Cortex of kidney (tissue), 1 donor: Measurements from ENCODE around the gene LRBA.
"Not testable (repeated sequence)": the region's sequence is repeated elsewhere in the genome, so short reads cannot be mapped to it uniquely, and the experiment has no call there.

Source experiments
- DNase-seq: peaks from one replicate; lab custom pipeline; 2025; lab: John Stamatoyannopoulos, UW

LRBA gene

DNA sequence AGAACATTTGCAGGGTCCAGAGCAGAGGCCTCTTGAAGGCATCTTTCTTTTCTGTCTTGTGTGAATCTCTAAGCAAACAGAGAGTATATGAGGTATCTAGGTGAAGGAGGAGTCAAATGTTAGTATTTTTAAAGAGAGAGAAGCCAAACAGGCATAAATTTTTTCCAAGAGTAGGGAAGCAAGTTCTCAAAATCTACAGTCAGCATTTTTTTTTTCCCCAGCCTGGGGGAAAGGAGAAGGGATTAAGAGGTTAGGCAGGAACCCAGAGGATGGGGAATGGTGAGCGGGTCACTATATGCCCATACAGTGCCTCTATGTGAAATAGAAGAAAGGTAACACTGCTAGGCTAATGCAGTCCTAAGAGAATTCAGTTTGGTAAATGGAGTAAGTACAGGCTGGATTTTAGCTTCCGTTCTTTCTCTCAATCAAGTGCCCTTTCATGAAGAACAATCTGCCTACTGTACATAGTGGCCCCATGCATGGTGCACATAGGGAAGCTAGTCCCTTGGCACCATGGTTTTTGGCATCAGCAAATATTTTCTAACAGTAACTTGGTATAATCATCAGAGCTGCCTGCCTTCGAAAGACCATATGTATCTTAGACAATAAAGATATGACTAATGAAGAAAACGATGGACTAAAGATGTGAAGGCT is 596.2 kb downstream of the LRBA start:
- no peak for DNase-seq

DNA sequence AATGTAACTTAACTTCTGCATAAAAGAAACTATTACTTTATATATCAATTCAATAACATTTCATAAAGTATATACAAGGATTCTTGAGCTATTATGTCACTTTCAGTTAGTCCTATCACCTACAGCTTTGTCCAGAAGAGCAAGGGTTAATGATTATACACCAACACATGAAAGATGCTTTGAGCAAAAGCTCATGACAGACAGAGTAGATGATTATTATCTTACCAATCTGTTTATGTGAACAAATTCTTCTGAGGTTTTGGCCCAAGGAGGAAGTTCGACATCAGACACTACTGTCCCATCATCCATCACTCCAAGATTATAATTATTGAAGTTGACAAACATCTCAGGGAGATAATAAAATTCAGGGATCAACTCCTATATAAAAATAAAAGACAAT is 599.9 kb downstream of the LRBA start:
- no peak for DNase-seq

DNA sequence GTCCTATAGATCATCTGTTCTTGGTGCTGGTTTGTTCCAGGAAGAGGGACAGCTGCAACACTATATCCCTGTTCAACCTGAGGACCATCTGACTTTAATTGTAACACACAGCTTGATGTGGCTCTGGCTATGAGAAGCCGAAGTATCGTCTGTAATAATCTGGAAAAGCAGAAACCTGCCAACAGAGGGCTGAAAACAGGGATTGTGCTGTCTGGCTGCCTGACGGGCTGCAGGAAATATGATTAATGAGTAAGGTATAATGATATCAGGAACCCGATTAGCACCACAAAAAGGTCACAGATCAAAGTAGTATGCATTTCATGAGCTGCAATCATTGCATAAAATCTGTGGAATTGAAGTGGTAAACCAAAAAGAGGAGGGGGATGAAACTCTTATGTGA is 603.6 kb downstream of the LRBA start:
- no peak for DNase-seq

DNA sequence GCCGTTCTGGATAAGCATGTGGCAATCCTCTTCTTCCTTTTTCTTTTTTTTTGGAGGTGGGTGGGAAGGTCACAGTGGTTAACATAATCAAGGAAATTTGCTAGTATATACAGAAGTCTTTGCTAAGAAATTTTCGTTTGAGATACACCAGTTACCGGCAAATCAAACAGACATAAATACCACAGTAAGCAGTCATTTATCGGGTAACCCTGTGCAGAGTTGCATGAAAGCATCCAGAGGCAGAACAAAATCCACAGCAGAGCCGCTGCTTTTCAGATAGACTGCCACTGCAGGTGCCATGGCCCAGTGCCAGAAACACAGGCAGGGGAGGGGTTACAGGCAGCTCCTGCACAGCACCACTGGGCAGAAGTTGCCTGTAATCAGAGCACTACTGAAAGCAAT is 612.2 kb downstream of the LRBA start:
- DNase-seq: no peak

DNA sequence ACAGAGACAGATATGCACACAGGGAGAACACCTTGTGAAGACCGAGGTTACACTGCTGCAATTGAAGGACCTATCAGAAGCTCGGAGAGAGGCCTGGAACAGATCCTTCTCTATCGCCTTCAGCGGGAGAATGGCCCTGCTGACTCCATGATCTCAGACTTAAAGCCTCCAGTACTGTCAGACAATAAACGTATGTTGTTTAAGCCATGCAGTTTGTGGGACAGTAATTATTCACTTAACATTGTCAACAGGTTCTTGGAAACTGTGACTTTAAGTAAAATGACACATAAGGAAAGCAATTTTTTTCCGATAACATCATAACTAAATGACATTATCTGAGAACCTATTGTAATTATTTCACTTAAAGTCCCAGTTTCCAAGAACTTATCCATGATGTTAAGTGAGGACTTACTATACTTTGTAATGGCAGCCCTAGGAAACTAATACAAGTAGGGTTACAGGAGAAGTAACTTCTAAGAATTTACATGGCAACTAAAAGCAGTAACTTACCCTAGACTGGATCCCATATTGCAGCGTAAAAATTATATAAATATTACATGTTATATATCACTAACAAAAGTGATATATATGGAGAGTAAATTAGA is 613.9 kb downstream of the LRBA start:
- no peak for DNase-seq

DNA sequence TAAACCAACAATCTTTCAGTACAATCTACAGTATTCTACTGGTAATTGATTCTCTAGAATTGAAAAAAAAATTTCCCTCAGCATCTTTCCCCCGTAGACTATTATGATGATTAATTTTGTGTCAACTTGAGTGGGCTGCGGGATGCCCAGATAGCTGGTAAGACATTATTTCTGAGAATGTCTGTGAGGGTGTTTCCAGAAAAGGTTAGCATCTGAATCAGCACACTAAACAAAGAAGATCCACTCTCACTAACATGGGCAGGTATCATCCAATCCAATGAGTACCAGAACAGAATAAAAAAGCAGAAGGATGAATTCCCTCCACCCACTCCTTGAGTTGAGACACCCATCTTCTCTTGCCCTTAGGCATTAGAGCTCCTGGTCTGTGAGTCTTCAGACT is 619.2 kb downstream of the LRBA start:
- no peak for DNase-seq

GRCh38 chr4:150394046-150394445 is 621.0 kb downstream of the LRBA start:
- no peak for DNase-seq

DNA sequence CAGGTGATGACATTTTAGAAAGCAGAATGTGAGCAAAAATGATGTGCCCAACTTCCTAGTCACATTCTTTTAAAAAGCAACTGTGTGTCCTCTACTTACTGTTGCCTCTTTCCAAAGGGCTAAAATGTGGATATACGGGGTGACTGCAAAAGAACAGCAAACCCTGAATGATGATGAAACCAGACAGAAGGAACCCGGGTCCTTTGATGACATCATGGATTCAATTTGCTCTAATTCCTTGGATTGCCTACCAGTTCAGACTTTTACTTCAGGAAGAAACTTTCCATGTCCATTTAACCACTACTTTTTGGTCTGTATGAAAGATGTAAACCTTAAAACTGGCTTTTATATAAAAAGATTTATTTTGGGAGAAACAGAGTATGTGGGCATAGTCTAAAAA is 624.0 kb downstream of the LRBA start:
- DNase-seq: no peak

GRCh38 chr4:150390531-150390910 is 624.6 kb downstream of the LRBA start:
- no peak for DNase-seq

DNA sequence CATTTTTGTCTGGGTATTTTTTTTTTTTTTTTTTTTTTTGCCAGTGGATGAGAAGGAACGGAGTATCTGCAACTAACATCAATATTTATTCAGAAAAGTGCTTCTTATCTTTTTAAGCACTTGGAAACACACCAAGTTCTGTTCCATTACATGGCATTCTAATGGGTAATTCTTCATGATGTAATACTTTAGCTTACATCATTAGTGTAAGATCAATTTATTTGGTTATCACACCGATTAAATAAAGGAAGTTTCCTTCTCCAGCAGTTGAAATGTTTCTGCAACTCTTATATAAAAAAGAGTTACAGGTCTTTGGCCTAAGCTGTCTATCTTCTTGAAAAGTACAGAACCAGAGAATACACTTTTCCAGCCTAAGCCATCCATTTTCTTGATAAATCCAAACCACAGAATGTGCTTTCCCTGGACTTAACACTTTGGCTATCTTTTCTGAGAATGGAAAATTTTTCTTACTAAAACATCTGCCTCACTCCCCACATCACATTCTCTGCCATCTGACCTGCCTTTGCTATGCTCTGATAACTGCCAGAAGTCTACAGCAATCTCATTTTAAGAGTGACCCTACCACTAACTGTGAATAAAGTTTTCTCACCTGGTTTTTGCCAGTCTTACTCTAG is 625.1 kb downstream of the LRBA start:
- no peak for DNase-seq

- DNase-seq: no peak
Observed at GRCh38 chr4:150387981-150388380, 627.1 kb downstream of the LRBA start.

DNA sequence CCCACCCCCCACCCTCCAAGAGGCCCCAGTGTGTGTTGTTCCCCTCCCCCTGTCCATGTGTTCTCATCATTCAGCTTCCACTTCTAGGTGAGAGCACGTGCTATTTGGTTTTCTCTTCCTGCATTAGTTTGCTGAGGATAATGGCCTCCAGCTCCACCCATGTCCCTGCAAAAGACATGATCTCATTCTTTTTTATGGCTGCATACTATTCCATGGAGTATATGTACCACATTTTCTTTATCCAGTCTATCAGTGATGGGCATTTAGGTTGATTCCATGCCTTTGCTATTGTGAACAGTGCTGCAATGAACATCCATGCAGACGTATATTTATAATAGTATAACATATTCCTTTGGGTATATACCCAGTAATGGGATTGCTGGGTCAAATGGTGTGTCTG is 628.7 kb downstream of the LRBA start:
- not testable (repeated sequence) for DNase-seq

DNA sequence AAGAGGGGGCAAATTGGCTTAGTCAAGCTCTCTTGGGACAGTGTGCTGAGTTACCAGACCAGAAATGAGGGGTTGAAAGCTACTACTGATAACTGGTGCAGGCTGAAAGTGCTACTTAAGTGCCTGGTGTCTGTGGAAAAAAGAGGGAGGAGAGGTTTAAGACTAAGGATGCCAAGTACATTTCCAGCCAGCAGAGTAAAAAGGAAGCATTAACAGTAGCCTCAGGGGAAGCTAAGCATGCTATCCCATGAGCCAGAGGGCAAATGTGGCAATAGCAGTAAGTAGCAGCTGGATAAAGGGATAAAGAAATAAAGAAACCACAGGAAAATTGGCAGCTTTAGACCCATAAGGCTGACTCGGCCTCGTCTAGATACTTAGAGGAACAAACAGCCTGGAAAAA is 629.5 kb downstream of the LRBA start:
- no peak for DNase-seq

DNA sequence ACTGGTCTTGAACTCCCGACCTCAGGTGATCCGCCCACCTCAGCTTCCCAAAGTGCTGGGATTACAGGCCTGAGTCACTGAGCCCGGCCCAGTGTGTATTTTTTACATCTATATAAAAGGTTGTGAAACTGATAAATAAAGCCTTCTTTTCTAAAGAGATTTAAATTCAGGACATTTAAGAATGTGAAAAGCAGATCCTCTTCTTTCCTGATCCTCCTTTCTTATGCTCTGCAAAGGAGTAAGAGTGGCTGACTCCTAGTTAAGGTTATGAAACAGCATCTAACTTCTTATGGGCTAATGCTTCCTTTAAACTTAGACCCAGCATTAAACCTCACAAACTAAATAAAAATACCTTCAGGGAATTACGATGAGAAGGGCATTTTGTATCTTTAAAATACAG is 630.8 kb downstream of the LRBA start:
- DNase-seq: no peak

DNA sequence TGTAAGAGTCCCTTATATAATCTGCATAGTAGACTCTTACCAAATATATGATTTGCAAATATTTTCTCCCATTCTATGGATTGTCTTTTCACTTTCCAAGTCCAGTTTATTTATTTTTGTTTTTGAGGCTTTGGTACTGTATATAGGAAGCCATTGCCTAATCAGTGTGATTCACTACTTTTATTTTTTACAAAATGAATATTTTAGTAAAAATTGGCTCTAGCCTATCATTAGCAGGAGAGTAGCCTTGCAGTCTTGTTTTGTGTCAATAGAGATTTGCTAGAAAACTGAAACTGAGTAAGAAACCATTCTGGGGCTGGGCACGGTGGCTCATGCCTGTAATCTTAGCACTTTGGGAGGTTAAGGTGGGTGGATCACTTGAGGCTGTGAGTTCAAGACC is 633.1 kb downstream of the LRBA start:
- no peak for DNase-seq

DNA sequence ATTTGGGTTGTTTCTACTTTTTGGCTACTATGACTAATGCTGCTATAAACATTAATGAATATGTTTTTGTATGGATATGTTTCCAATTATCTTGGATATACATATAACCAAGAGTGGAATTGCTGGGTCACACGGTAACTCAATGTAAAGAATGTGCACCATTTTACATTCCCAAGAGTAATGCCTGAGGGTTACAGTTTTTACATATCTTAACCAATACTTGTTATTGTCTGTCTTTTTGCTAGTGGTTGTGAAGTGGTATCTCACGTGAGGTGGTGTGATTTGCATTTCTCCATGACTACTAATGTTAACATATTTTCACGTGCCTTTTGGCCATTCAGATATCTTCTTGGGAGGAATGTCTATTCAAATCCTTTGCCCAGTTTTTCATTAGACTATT is 633.5 kb downstream of the LRBA start:
- DNase-seq: no peak

GRCh38 chr4:150381036-150381435 is 634.0 kb downstream of the LRBA start:
- no peak for DNase-seq

DNA sequence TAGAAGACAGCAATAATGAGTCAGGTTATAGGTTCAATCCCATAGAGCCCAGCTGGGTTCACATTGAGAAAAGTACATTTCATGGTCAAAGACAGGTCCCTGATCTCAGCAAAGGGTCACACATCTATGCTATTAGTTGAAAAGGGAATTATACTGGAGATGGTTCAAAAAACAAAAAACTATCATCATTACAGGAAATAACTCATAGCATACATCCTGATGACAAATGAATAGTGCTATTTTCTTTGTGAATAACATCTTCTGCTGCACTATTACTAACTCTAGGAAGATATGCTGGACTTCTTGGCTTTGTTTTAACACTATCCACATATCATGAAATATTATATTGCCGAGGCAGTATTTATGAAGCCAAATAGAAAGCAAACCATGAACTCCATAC is 635.6 kb downstream of the LRBA start:
- DNase-seq: no peak

- no peak for DNase-seq
Observed at GRCh38 chr4:150375025-150375424, 640.1 kb downstream of the LRBA start.

DNA sequence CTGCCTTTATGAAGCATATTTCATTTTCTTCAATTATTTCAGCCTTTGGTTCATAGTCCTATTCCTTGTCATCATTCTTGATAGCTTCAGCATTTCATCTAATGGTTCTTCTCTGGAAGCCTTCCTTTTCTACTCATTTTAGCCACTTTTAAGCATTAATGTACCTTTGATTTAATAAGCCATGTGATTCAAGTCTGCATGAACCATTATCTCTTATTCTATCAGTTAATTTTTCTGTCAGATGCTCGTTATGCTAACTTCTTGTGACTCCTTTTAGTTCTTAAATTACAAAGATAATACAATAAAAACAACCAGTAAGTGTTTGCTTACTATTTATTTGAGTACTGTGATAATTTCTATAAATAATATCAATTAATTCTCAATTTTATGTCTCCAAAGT is 643.2 kb downstream of the LRBA start:
- no peak for DNase-seq

GRCh38 chr4:150369434-150370380 is 645.4 kb downstream of the LRBA start:
- DNase-seq: no peak

DNA sequence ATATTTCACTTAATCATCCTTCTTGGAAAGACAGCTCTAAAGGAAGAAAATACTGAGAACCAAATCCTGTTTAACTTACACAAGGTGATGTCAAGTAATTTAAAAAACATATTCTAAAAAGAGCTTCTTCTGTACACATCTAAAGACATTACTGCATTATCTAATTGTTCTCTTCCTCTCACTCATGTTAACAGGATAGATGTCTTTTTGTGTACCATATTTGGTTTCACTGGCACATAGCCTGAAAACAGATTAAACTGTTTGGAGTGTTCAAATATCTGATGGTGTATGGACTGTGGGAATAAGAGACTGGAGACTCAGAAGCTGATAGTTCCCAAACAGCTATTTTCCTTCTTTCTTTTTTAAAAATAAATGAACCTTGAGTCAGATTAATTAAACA is 646.4 kb downstream of the LRBA start:
- no peak for DNase-seq

- DNase-seq: no peak
Observed at GRCh38 chr4:150367326-150367725, 647.8 kb downstream of the LRBA start.
